ENCODE data around the gene MDFIC. TPM values are rescaled to one million over a fixed set of nuclear protein-coding genes. Genes with fewer than 3 reads are reported as not detected.

MDFIC gene
- total RNA-seq, 8 experiments from 2014 or later: 1.6 to 54.2 (median 9.5) TPM

DNA sequence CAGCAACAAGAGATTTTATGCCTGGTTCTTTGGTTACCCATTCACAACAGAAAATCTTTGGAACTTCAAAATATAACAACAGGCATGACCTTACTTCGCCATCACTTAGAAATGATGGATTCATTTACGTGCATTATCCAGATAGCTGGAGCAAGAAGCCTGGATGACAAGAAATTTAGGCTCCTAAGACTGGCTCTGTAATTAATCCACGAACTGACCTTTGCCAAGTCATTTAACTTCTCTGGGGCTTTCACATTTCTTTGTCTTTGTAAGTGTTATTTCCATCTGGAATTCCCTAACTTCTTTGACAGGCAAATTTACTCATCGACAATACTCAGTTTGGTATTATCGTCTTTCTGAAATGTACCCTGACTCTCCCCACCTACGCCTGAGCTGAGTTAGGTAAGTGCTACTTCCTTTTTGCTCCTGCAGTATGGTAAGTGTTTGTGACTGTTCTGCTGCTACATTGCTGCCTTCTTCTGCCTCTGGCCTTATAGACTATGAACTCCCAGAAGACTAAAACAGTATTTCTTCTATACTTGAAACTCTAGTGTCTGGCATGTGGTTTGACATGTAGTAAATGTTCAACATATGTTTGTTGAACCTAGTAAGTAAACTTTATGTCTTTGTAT is 5.5 kb upstream of the MDFIC start:
- no peak overlapping the region for H3K4me3 ChIP-seq
- H3K27ac ChIP-seq: no peak overlapping the region
- in situ Hi-C loops (cut with MboI; ENCODE audit: low pct_unique_long_range_greater_than_20kb in 2 of 9, low sequenced_read_pairs in 9 of 9, unreplicated experiment in 9 of 9): no loop called here
- H3K4me1 ChIP-seq (replicated peaks in 1 of 2): no peaks in the 10 kb centered on the region
- ATAC-seq (replicated peaks in 6 of 8): no peak
- 70 to 100% (median 81%) methylated on average over 1 to 5 of the region's 6 CpGs; no CpG with 5 or more reads in 1 of the 10 experiments for WGBS, 10 experiments

- in situ Hi-C loops (cut with MboI; ENCODE audit: low pct_unique_long_range_greater_than_20kb in 2 of 9, low sequenced_read_pairs in 9 of 9, unreplicated experiment in 9 of 9): no loop called here
- Histone ChIP-seq H3K4me3 (no peak overlapping the region), H3K4me1 (replicated peaks in 1 of 2) (no peaks in the 10 kb centered on the region), H3K27ac (no peak overlapping the region)
- no peak for ATAC-seq (replicated peaks in 6 of 8)
- 65 to 100% (median 79%) methylated on average over 1 to 4 of the region's 4 CpGs for WGBS, 10 experiments
These were observed 4.6 kb upstream of the MDFIC start for GRCh38 chr7:114917211-114917839.

- Histone ChIP-seq H3K27ac (no peak overlapping the region), H3K4me1 (replicated peaks in 1 of 2) (peaks cover 6 to 7% of the 10 kb centered on the region in 2 donors), H3K4me3 (no peak overlapping the region)
- in situ Hi-C loops (cut with MboI; ENCODE audit: low pct_unique_long_range_greater_than_20kb in 2 of 9, low sequenced_read_pairs in 9 of 9, unreplicated experiment in 9 of 9): no loop called here
- WGBS, 10 experiments: 70 to 100% (median 100%) methylated on average over 1 to 3 of the region's 3 CpGs; no CpG with 5 or more reads in 3 of the 10 experiments
- ATAC-seq (replicated peaks in 6 of 8): no peak
These were observed 2.3 kb upstream of the MDFIC start for GRCh38 chr7:114919587-114919986.

GRCh38 chr7:114921631-114922025 is 266 bp upstream of the MDFIC start:
- in situ Hi-C loops (cut with MboI; ENCODE audit: low pct_unique_long_range_greater_than_20kb in 2 of 9, low sequenced_read_pairs in 9 of 9, unreplicated experiment in 9 of 9): no loop called here
- WGBS, 10 experiments: 42 to 100% (median 78%) methylated on average over 1 to 8 of the region's 15 CpGs
- ATAC-seq (replicated peaks in 6 of 8): no peak
- Histone ChIP-seq H3K4me3 (no peak overlapping the region), H3K4me1 (replicated peaks in 1 of 2) (peaks cover 6 to 7% of the 10 kb centered on the region in 2 donors), H3K27ac (no peak overlapping the region)

DNA sequence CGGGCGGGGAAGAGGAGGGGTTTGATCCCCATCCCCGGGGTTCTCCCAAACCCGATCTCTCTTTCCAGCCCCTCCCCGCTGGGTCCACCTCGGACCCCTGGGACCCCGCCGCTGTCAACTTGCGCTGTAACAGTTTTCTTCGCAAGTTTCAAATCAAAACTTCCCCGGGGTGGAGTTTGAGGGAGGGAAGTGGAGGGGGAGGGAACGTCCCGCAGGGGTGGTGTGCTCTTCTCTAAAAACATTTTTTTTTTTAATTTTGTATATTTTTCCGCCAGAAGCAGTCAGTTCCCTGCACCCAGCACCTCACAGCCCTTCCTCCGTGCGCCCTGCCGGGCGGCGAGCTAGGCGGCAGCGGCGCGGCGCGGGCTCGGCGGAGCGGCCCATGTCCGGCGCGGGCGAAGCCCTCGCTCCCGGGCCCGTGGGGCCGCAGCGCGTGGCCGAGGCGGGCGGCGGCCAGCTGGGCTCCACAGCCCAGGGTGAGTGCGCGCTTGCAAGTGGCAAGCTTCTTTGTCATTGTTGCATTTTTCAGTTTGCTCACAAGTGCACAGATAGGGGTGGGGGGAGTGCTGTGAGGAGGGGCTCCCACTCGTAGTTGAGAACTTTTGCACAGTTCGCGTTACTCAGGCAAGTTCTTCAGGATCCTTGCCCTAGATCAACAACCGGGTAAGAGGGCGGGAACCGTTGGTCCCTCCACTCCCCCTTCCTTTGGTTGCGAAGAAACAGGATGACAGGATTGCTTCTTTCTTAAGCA is 933 bp downstream of the MDFIC start:
- peak; percentile 68 to 81 (median 76) for ATAC-seq (replicated peaks in 6 of 8)
- in situ Hi-C loops (cut with MboI; ENCODE audit: low pct_unique_long_range_greater_than_20kb in 2 of 9, low sequenced_read_pairs in 9 of 9, unreplicated experiment in 9 of 9): no loop called here
- Histone ChIP-seq H3K4me3 (peak overlapping the region; percentile 39 to 56 (median 51)), H3K4me1 (replicated peaks in 1 of 2) (peaks cover 6 to 7% of the 10 kb centered on the region in 2 donors), H3K27ac (no peak overlapping the region)
- 0 to 2% (median 0%) methylated on average over 2 to 22 of the region's 51 CpGs; no CpG with 5 or more reads in 5 of the 10 experiments for WGBS, 10 experiments

DNA sequence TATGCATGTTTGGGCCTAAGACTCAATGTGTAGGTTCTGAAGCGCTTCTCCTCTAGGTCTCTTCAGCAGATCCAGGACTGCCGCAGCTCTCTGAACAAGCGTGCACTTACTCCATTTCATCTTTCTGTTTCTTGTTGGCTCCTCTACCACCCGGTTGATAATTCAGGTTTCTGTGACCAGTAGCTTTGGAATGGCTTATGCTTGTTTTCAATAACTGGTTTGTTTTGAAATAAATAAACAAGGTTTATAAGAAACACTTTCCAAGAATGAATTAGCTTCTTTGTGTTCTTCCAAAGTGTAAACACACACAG is 1.5 kb downstream of the MDFIC start:
- Histone ChIP-seq H3K4me3 (peak overlapping the region; percentile 39 to 56 (median 51)), H3K27ac (no peak overlapping the region), H3K4me1 (replicated peaks in 1 of 2) (peaks cover 6 to 7% of the 10 kb centered on the region in 2 donors)
- WGBS, 10 experiments: 0 to 23% (median 0%) methylated on average over 1 to 4 of the region's 4 CpGs; no CpG with 5 or more reads in 1 of the 10 experiments
- in situ Hi-C loops (cut with MboI; ENCODE audit: low pct_unique_long_range_greater_than_20kb in 2 of 9, low sequenced_read_pairs in 9 of 9, unreplicated experiment in 9 of 9): no loop called here
- ATAC-seq (replicated peaks in 6 of 8): peak in 2 of 8 experiments; percentile 48 to 54

DNA sequence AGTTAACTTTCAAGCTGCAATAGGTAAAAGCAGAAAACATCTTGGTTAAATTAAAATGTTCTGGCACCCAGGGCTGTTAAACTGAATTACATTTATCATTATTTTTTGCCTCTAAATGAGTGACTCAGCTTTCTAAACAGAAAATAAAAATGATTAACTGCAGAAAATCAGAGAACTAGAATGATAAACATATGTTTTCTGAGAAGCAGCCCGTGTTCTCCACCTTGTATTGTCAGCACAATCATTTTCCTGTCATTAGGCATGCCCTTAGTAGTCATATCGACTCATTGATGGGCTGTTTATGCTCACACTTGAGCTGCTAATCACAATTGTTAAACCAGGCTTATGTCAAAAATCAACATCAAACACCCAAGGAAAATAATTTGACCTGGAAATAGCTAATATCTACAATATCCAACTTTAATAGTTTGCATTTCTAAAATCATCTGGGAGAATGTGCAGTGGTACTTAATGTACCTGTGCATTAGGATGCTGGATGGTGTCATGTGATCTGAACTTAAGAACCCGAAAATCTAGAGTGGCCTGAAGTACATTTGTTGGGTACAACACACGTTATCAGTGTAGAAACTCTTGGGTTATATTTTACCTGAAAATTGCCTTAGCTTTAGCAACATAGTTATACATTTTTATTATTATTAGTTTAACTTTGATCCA is 2.3 kb downstream of the MDFIC start:
- Histone ChIP-seq H3K4me3 (peak overlapping the region in 1 of 5 donors; percentile 51), H3K4me1 (replicated peaks in 1 of 2) (peaks cover 6 to 7% of the 10 kb centered on the region in 2 donors), H3K27ac (no peak overlapping the region)
- no peak for ATAC-seq (replicated peaks in 6 of 8)
- in situ Hi-C loops (cut with MboI; ENCODE audit: low pct_unique_long_range_greater_than_20kb in 2 of 9, low sequenced_read_pairs in 9 of 9, unreplicated experiment in 9 of 9): no loop called here
- WGBS, 10 experiments: 14 to 76% (median 45%) methylated on average over 1 to 4 of the region's 4 CpGs

DNA sequence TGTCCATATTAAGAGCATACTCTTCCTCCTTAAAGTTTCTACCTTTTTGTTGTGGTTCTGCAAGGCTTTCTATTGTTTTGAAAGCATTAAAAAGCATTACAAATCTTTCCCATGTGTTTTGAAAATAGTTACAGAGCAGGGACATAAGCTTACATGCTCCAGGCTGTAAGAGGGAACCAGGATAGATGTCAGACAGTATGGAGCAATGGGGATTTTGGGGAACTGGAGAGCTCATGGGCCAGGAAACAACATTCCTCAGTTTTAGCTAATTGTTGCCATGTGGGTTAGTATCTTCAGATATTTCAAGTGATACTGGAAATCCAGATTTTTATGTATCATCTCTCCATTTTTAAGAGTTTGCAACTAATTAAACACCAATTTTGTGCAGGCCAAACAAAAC is 3.5 kb downstream of the MDFIC start:
- no peak overlapping the region for H3K4me3 ChIP-seq
- peaks cover 12 to 13% of the 10 kb centered on the region in 2 donors for H3K4me1 ChIP-seq (replicated peaks in 1 of 2)
- no peak overlapping the region for H3K27ac ChIP-seq
- in situ Hi-C loops (cut with MboI; ENCODE audit: low pct_unique_long_range_greater_than_20kb in 2 of 9, low sequenced_read_pairs in 9 of 9, unreplicated experiment in 9 of 9): no loop called here
- ATAC-seq (replicated peaks in 6 of 8): no peak

- in situ Hi-C loops (cut with MboI; ENCODE audit: low pct_unique_long_range_greater_than_20kb in 2 of 9, low sequenced_read_pairs in 9 of 9, unreplicated experiment in 9 of 9): no loop called here
- H3K4me3 ChIP-seq: no peak overlapping the region
- H3K27ac ChIP-seq: no peak overlapping the region
- H3K4me1 ChIP-seq (replicated peaks in 1 of 2): peaks cover 12 to 13% of the 10 kb centered on the region in 2 donors
- WGBS, 10 experiments: 72 to 100% (median 92%) methylated on average over 1 to 2 of the region's 2 CpGs; no CpG with 5 or more reads in 1 of the 10 experiments
- ATAC-seq (replicated peaks in 6 of 8): no peak
These were observed 6.2 kb downstream of the MDFIC start for GRCh38 chr7:114928060-114928459.

GRCh38 chr7:114929570-114929969 is 7.7 kb downstream of the MDFIC start:
- WGBS, 10 experiments: 38 to 100% (median 68%) methylated on average over 1 of the region's 1 CpG

GRCh38 chr7:114930107-114930661 is 8.3 kb downstream of the MDFIC start:
- 0 to 88% (median 55%) methylated on average over 1 to 4 of the region's 4 CpGs; no CpG with 5 or more reads in 1 of the 10 experiments for WGBS, 10 experiments
- H3K4me3 ChIP-seq: no peak overlapping the region
- no peak overlapping the region for H3K27ac ChIP-seq
- peak in 7 of 8 experiments; percentile 22 to 82 (median 67) for ATAC-seq (replicated peaks in 6 of 8)
- in situ Hi-C loops (cut with MboI; ENCODE audit: low pct_unique_long_range_greater_than_20kb in 2 of 9, low sequenced_read_pairs in 9 of 9, unreplicated experiment in 9 of 9): no loop called here
- peaks cover 7% of the 10 kb centered on the region in 2 donors for H3K4me1 ChIP-seq (replicated peaks in 1 of 2)

More at GRCh38 chr7:114929570-114929969, 7.7 kb downstream of the MDFIC start:
- in situ Hi-C loops (cut with MboI; ENCODE audit: low pct_unique_long_range_greater_than_20kb in 2 of 9, low sequenced_read_pairs in 9 of 9, unreplicated experiment in 9 of 9): no loop called here
- Histone ChIP-seq H3K27ac (no peak overlapping the region), H3K4me3 (no peak overlapping the region), H3K4me1 (replicated peaks in 1 of 2) (peaks cover 7% of the 10 kb centered on the region in 2 donors)
- ATAC-seq (replicated peaks in 6 of 8): no peak

- peak in 3 of 8 experiments; percentile 37 to 71 (median 64) for ATAC-seq (replicated peaks in 6 of 8)
- Histone ChIP-seq H3K27ac (no peak overlapping the region), H3K4me3 (no peak overlapping the region), H3K4me1 (replicated peaks in 1 of 2) (peaks cover 7% of the 10 kb centered on the region in 2 donors)
- in situ Hi-C loops (cut with MboI; ENCODE audit: low pct_unique_long_range_greater_than_20kb in 2 of 9, low sequenced_read_pairs in 9 of 9, unreplicated experiment in 9 of 9): no loop called here
- WGBS, 10 experiments: 33 to 91% (median 70%) methylated on average over 4 to 6 of the region's 6 CpGs
These were observed 9.1 kb downstream of the MDFIC start for GRCh38 chr7:114930829-114931655.
